Choroid plexus epithelial cell (primary cell): ENCODE results near the gene PSMA2.

Source experiments
- DNase-seq: peaks from one replicate; pipeline ENCODE4 v3.0.0-alpha.2; 2010; ENCODE audit warnings: low read depth
- H3K4me3 ChIP-seq: 2 replicates; pipeline ENCODE4 v1.5.1; 2011; ENCODE audit warnings: low read depth, mild to moderate bottlenecking, control low read depth, low read length, moderate library complexity
- TF ChIP-seq, protein P1 (sequence below): conservative IDR thresholded peaks from 2 replicates; pipeline ENCODE4 v1.5.1; 2011; ENCODE audit warnings: low read depth, mild to moderate bottlenecking, control low read depth, inconsistent platforms, low read length, moderate library complexity

The PSMA2 gene

DNA sequence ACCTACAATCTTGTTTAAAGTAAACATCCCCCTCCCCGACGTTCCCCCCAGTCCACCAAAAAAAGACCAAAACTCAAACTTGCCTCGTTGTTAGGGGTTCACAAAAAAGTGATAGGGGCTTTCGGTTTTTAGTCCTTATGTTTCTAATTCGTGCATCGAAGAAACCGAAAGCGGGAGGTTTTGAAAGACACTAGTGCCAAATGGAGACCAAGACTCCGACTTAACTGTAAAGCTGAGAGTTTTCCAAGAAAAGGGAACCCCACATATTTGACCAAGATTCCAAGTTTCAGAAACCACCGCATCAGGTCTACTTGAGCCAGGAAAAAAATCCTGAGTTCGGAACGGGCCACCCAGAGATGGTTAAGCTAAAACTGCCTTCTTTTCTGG, 534 bp downstream of the PSMA2 start:
- peak overlapping the region; percentile 62 for H3K4me3 ChIP-seq
- DNase-seq = peak; percentile 42
- TF ChIP-seq, protein P1, sequence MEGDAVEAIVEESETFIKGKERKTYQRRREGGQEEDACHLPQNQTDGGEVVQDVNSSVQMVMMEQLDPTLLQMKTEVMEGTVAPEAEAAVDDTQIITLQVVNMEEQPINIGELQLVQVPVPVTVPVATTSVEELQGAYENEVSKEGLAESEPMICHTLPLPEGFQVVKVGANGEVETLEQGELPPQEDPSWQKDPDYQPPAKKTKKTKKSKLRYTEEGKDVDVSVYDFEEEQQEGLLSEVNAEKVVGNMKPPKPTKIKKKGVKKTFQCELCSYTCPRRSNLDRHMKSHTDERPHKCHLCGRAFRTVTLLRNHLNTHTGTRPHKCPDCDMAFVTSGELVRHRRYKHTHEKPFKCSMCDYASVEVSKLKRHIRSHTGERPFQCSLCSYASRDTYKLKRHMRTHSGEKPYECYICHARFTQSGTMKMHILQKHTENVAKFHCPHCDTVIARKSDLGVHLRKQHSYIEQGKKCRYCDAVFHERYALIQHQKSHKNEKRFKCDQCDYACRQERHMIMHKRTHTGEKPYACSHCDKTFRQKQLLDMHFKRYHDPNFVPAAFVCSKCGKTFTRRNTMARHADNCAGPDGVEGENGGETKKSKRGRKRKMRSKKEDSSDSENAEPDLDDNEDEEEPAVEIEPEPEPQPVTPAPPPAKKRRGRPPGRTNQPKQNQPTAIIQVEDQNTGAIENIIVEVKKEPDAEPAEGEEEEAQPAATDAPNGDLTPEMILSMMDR = no peak

DNA sequence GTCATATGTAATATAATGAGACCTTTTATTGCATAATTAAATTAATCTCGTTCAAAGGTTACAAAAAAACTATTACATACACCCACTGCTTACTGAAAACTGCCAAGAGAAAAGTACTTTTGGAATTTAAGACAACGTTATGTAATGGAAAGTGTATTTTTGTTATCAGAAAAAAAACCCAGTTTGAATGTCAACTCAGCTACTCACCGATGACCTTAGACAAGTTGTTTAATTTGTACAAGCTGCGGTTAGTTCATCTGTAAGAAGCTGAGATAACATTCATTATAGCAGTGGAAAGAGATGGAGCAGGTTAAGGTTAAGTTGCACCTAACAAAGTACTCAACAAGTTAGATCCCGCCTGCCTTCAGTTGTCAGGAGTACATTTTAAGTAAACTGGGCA, 1.1 kb downstream of the PSMA2 start:
- H3K4me3 ChIP-seq = peak overlapping the region; percentile 62
- TF ChIP-seq, protein P1 = no peak
- peak; percentile 37 for DNase-seq

DNA sequence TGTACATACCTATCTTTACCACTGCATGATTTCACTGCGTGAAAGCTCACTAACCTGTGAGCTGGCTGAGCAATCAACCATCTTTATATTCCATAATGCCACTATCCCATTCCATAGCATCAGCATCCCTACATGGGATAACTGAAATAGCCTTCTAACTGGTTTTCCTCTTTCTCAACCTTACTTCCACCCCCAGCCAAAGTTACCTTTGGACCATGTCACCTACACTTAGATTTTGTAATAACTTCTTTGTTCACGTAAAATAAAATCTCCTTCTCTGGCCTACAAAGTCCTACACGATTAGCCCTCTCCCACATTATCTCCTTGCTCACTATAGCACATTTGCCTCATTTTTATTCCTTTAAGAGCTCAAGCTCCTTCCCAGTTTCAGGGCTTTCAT, 2.5 kb downstream of the PSMA2 start:
- no peak overlapping the region for H3K4me3 ChIP-seq
- DNase-seq = no peak
- TF ChIP-seq, protein P1 = no peak

DNA sequence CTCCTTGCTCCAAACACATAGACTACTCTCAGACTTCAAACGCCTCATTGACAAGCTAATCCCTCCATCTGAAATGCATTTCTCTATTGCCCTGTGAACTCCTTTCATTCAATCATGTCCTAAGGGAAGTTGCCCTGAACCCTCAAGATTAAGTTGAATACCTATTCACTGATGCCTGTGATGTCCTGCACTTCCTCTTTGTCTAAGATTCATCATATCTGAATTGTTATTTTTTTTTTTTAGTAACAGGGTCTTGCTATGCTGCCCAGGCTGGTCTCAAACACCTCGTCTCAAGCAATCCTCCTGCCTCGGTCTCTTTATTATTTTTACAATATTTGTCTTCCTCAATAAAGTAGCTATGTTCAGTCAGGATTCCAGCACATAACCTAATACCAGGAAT, 3.2 kb downstream of the PSMA2 start:
- no peak overlapping the region for H3K4me3 ChIP-seq
- DNase-seq = no peak
- TF ChIP-seq, protein P1 = no peak

DNA sequence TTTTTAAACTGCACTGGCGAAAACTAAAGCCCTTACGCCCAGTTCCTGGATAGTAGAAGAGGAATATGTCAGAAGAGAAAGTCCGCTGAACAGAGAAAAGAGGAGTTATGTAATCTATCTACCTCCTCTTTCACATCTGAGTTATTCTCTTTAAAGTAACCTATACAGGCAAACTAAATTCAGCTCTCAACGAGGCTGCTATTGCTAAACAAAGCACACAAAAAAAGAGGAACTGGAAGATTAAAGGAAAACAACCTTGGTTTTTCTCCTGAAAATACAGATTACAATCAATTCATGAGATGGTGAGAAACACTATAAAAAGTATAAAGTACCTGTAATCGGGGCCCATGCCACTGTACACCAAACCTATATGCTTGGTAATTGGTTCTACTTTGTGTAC, 5.8 kb downstream of the PSMA2 start:
- DNase-seq = no peak

DNA sequence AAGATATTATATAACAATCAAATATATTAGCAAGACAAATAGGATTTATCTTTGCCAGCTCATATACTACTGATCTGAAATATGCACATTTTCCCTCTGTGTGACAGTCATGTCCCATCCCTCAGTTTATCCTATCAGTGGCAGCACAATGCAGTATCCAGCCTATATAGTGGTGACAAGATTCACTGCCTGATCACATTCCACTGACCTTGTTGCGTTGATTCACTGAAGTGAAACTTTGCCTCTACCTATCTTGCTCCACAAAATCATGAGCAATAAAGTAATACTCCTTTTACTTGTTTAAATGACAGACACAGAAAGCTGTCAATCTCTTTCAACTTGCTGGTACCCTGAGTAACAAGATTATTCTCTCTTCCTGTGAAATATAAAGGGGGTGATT, 6.3 kb downstream of the PSMA2 start:
- no peak for DNase-seq
- TF ChIP-seq, protein P1 = no peak
- no peak overlapping the region for H3K4me3 ChIP-seq

More for the DNA sequence above, 5.8 kb downstream of the PSMA2 start:
- TF ChIP-seq, protein P1 = no peak
- H3K4me3 ChIP-seq = no peak overlapping the region

DNA sequence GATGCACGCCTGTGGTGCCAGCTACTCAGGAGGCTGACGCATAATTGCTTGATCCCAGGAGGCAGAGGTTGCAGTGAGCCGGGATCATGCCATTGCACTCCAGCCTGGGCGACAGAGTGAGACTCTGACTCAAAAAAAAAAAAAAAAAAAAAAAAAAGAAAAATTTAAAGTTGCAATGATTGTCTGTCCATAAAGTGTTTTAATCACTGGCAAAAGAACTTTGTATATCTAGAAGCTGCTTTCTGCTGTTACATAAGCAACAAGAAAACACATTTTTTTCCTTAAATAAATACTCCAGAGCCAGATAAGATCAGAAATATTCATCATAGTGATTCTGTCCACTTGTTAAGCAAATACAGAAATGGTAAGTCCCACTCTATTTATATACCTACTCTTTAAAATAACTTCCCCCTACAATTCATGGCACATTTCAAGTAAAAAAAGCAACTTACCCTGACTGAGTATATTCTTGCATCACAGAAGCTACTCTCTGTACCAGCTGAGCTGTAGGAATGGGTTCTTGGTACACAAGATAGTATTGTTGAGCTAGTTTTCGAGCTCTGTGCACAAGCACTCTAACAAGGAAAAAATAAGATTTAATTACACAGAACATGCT, 7.6 kb downstream of the PSMA2 start:
- DNase-seq = no peak

More for the DNA sequence above, 7.6 kb downstream of the PSMA2 start:
- H3K4me3 ChIP-seq = no peak overlapping the region
- TF ChIP-seq, protein P1 = no peak
